GM15510 (cell line): Measurements from ENCODE around the gene TRIM33.

Experiments used
- POLR2A ChIP-seq: IDR thresholded peaks from 3 replicates; pipeline ENCODE4 v1.6.1; 2011; ENCODE audit warnings: borderline replicate concordance; ENCODE audit not compliant: insufficient read length; ENCODE audit errors: extremely low read depth

The TRIM33 gene

DNA sequence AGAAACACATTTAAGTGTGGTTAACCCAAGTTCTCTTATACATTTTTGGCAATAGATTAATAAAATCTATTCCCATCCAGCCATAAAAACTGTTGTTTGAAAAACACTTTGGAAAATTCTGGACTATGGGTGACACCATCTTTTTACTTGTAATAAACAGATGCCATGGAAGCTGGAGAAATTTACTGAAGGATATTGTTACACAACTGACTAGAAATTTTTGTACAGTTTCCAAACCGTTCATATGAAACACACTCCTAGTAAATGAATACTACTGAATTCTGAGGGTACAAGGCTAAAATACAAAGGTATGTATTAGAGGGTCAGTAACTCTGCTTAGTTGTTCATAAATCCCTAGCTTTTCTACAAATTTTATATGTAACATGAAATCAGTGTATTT lies 48.7 kb downstream of the TRIM33 start:
- TF ChIP-seq POLR2A: no peak

DNA sequence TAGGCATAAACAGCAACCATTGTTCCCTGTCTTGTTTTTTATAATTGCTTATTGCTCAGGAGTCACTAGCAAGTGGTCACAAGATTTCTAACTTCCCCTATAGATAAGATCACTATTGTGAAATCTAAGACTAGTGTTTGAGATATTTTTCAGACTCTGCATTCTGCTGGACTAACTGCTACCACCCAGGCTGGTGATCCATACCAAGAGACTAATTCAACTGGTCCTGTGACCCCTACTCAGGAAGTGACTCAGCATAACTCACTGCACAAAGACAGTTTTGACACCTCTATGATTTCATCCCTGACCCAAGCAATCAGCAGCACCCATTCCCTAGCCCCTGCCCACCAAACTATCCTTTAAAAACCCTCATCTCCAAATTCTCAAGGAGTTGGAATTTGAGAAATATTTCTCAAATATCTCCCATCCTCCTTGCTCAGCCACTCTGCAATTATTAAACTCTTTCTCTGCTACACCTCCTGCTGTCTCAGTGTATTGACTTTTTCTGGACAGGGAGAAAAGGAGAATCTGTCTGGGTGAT lies 52.7 kb downstream of the TRIM33 start:
- TF ChIP-seq POLR2A: no peak

GRCh38 chr1:114457675-114458236 lies 53.2 kb downstream of the TRIM33 start:
- TF ChIP-seq POLR2A: no peak

- no peak for TF ChIP-seq POLR2A
These were observed 54.4 kb downstream of the TRIM33 start for GRCh38 chr1:114456586-114456985.

DNA sequence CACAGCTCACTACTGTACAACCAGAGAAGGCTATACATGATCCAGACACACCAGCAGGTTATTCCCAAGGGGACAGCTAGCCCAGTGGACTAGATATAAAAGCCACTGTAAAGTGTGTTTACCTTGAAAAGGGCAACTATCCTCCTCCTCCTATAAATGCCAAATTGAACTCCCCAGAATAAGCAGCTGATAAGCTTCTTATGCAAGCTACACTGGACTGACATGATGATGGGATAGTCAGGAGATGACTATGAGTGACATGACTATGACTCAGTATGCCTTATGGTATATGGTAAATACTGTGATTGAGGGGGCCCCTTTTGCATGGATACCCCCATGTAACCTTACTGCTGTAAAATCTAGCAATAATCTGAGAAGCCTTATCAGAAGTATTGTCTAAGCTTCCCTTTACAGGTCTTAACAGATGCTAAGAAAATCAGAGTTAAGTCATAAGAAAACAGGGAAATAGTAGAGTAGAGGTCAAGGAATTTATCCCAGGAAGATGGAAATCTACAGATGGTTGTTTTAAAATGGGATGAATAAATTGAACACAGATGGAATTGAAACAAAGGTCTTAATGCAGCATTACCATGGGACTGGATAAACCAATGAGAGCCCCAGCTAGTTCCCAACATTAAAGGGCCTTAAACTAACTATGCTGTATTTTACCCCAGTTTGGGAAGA lies 55.8 kb downstream of the TRIM33 start:
- no peak for TF ChIP-seq POLR2A

DNA sequence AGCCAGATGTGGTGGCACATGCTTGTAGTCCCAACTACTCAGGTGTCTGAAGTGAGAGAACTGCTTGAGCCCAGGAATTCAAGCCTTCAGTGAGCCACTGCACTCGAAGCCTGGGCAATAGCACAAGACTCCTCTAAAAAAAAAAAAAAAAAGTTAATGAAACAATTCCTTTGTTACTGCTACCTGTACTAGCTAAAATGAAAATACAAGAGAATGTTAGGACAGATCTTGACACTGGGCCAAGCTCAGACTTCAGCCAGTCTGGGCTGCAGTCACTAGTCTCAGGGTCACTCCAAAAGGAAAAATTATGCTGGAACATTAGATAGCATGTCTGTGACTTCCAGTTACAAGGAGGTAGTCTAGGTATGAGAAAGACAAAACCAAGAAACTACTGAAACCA lies 56.5 kb downstream of the TRIM33 start:
- no peak for TF ChIP-seq POLR2A

GRCh38 chr1:114453361-114453784 lies 57.6 kb downstream of the TRIM33 start:
- no peak for TF ChIP-seq POLR2A

GRCh38 chr1:114448370-114449036 lies 62.5 kb downstream of the TRIM33 start:
- no peak for TF ChIP-seq POLR2A

- TF ChIP-seq POLR2A: no peak
These were observed 64.8 kb downstream of the TRIM33 start for GRCh38 chr1:114446198-114446597.

DNA sequence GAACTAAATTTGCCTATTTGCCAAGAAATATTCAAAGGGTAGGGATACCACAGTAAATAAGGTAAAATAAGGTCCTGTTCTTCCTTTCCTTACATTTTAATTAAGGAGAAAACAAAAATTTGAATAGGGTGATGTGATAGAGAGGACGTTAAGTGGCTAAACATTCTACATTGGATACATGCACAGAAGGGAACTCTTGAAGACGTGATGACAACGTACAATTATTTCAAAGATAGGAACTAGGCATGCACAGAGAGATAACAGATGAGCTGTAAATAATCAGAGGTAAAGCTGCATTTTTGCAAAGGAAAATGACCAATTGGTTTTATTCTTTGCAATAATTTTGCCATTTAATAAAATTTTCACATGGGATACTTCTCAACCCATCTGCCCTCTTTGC lies 69.7 kb downstream of the TRIM33 start:
- no peak for TF ChIP-seq POLR2A

DNA sequence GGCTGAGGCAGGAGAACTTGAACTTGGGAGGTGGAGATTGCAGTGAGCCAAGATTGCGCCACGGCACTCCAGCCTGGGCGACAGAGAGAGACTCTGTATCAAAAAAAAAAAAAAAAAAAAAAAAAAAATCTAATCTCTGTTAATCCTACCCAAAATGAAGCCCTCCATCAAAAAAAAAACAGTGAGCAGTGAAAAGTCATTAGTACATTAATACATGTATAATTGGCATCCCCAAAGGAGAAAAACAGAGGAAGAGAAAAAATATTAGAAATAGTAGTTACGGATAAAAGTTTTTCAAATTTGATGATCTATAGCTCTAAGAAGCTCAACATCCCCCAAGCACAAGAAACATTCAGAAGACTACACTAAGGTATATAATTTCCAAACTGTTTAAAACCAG lies 71.6 kb downstream of the TRIM33 start:
- TF ChIP-seq POLR2A: no peak

GRCh38 chr1:114437812-114438211 lies 73.2 kb downstream of the TRIM33 start:
- TF ChIP-seq POLR2A: no peak

- no peak for TF ChIP-seq POLR2A
These were observed 74.2 kb downstream of the TRIM33 start for GRCh38 chr1:114436799-114437198.

DNA sequence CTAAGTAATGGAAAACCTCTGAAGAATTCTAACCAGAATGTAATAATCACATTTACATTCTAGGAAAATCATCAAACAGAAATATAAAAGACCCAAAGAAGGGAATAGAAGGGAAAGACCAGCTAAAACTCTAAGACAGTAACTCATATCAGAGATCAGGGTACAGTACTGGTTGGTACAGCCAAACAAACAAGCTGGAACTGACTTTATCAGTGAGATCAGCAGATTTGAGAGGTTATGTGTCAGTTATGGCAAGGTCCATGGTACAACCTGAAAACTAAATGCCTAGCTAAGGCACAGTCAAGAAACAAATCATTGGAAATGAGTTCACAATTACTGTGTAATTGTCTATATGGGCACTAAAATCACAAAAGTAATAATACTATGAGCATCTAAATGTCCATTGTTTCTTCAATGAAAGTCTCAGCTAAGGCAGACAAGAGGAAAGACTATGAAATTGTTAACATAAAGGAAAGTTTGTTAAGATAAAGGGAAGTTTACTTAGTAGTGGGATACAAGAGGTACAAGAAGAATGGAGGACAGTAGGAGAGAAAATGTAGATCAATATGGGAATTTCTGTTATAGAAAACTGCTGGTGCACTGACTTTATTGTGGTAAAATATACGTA lies 75.8 kb downstream of the TRIM33 start:
- TF ChIP-seq POLR2A: no peak

DNA sequence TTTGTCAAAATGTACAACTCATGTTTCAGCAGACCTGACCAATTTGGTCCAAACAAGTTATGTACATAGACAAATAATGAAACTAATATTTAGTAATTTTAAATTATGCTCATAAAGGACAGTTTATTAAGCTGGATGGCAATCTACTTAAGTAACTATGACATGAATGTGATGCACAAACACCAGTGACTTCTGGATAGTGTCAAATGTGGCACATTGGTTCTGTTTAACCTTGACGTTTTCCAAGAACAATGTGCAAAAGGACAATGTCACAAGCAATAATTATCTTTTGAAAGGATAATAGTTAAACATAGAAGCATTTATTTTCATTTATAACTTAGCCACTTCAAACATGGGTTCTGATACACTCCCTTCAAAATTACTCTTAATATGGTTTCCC lies 80.0 kb downstream of the TRIM33 start:
- no peak for TF ChIP-seq POLR2A
